Activated CD8-positive, alpha-beta memory T cell treated with anti-CD3 and anti-CD28 coated beads, Interleukin-2, amount 10 ng/mL, durations not matched to agents 7 days and 5 days (primary cell): Measurements from ENCODE around the gene VPS9D1. TPM values are rescaled to one million over a fixed set of nuclear protein-coding genes. Genes with fewer than 3 reads are reported as not detected.
"Not testable (repeated sequence)": the region's sequence is repeated elsewhere in the genome, so short reads cannot be mapped to it uniquely, and the experiment has no call there.

Source experiments
- ATAC-seq: fragments of 150-1000 bp; cut with Tn5 transposase; one replicate; pipeline ENCODE4 v1.10.0; 2021; ENCODE audit warnings: moderate library complexity
- CTCF ChIA-PET: fragments of 350-600 bp; sonication (Branson Sonifier 250); formaldehyde crosslinking; loops from one replicate; lab custom pipeline; 2021; ENCODE audit warnings: antibody characterized with exemption; lab: Charles Lee
- DNase-seq: peaks from one replicate; pipeline ENCODE4 v3.0.0-alpha.2; 2020
- H3K27ac Mint-ChIP-seq: one replicate; pipeline ENCODE4 v1.8.0; 2021; ENCODE audit warnings: mild to moderate bottlenecking, mixed read lengths
- H3K27me3 Mint-ChIP-seq: one replicate; pipeline ENCODE4 v1.8.0; 2021; ENCODE audit warnings: mixed read lengths
- H3K36me3 Mint-ChIP-seq: one replicate; pipeline ENCODE4 v1.8.0; 2021; ENCODE audit warnings: mild to moderate bottlenecking, mixed read lengths
- H3K4me1 Mint-ChIP-seq: one replicate; pipeline ENCODE4 v1.8.0; 2021; ENCODE audit warnings: mixed read lengths
- H3K4me3 Mint-ChIP-seq: one replicate; pipeline ENCODE4 v1.8.0; 2021; ENCODE audit warnings: mild to moderate bottlenecking, moderate library complexity, mixed read lengths
- H3K9me3 Mint-ChIP-seq: one replicate; pipeline ENCODE4 v1.8.0; 2022; ENCODE audit warnings: low read depth, mixed read lengths
- total RNA-seq, 2 experiments: library from RNA; stranded (reverse); gene quantifications; one replicate each; pipeline ENCODE4 v1.2.3, GENCODE V29; 2021

Gene VPS9D1
- total RNA-seq, 2 experiments from 2014 or later: 3.6 to 4.6 TPM

- CTCF ChIA-PET: no interaction called here
- peaks cover 5% of the 10 kb centered on the region for H3K36me3 Mint-ChIP-seq
Observed at GRCh38 chr16:89672177-89672941, 48.3 kb downstream of the VPS9D1 start.

DNA sequence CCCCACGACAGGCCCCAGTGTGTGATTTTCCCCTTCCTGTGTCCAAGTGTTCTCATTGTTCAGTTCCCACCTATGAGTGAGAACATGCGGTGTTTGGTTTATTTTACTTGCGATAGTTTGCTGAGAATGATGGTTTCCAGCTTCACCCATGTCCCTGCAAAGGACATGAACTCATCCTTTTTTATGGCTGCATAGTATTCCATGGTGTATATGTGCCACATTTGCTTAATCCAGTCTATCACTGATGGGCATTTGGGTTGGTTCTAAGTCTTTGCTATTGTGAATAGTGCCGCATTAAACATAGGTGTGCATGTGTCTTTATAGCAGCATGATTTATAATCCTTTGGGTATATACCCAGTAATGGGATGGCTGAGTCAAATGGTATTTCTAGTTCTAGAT, 49.1 kb downstream of the VPS9D1 start:
- DNase-seq, H3K36me3 Mint-ChIP-seq, H3K4me3 Mint-ChIP-seq, H3K4me1 Mint-ChIP-seq, H3K9me3 Mint-ChIP-seq, H3K27ac Mint-ChIP-seq, H3K27me3 Mint-ChIP-seq, ATAC-seq, CTCF ChIA-PET: not testable (repeated sequence)

More at GRCh38 chr16:89672177-89672941, 48.3 kb downstream of the VPS9D1 start:
- H3K27ac Mint-ChIP-seq: no peak overlapping the region
- ATAC-seq (no peak), DNase-seq (no peak)
- H3K4me3 Mint-ChIP-seq: no peak overlapping the region
- H3K9me3 Mint-ChIP-seq: no peaks in the 10 kb centered on the region
- no peaks in the 10 kb centered on the region for H3K27me3 Mint-ChIP-seq
- no peaks in the 10 kb centered on the region for H3K4me1 Mint-ChIP-seq

DNA sequence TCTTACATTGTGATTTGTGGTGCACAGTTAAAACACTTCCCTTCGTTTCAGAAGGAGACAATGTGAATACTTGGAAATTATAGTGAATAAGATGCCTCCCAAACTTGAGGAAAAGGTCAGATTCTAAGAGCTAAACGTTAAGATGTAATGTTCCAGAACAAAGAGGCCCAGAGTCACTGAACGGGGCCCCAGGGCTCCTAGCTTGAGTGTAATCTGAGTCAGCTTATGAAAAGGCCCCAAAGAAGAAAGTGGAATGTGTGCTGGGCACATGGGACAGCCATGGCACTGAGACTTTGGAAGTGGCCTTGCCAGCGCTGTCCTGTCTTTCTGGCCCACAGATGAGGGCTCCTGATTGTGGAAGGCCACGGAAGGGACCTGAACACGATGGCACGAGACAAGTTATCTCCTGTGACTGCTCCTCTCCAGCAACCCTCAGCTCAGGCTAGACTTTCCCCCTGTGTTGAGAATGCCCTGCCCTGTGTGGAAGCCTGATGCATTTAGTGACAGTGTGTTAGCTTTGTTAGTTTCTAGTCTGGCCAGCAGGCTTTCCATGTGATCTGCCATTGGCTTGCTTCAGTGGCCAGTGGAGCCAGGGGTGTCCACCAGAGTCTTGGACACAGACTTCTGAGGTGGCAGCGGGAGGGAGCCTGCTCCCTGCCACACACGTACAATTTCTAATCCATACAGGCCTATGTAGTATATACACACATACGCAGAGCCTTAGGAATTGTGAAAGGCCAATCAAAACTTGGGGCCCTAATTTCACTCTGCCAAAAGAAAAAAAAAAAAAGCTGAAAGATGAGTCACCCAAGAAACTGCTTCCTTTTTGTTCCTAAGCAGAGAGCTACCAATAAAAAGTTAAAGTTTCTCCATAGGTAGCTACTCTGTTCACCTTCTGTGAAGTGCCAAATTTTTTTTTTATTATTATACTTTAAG, 49.9 kb downstream of the VPS9D1 start:
- no peaks in the 10 kb centered on the region for H3K9me3 Mint-ChIP-seq
- peaks cover 2% of the 10 kb centered on the region for H3K36me3 Mint-ChIP-seq
- no peak for ATAC-seq
- H3K4me1 Mint-ChIP-seq: no peaks in the 10 kb centered on the region
- no peak overlapping the region for H3K27ac Mint-ChIP-seq
- DNase-seq: no peak
- no peak overlapping the region for H3K4me3 Mint-ChIP-seq
- CTCF ChIA-PET: interaction anchor here (0.9 kb wide), 1 partner anchor 30 kb away, joined by 3 read pairs; no protein-coding TSS in a partner anchor
- no peaks in the 10 kb centered on the region for H3K27me3 Mint-ChIP-seq

- peaks cover 2% of the 10 kb centered on the region for H3K36me3 Mint-ChIP-seq
- no peak overlapping the region for H3K27ac Mint-ChIP-seq
- ATAC-seq: no peak
- no peaks in the 10 kb centered on the region for H3K4me1 Mint-ChIP-seq
- CTCF ChIA-PET: no interaction called here
- DNase-seq: no peak
- no peaks in the 10 kb centered on the region for H3K9me3 Mint-ChIP-seq
- no peaks in the 10 kb centered on the region for H3K27me3 Mint-ChIP-seq
- no peak overlapping the region for H3K4me3 Mint-ChIP-seq
Observed at GRCh38 chr16:89669755-89670154, 50.9 kb downstream of the VPS9D1 start.

GRCh38 chr16:89668790-89669158, 51.9 kb downstream of the VPS9D1 start:
- CTCF ChIA-PET: interaction anchor here (0.6 to 1.3 kb wide), 2 partner anchors 32 to 105 kb away, joined by 3 read pairs; no protein-coding TSS in a partner anchor

DNA sequence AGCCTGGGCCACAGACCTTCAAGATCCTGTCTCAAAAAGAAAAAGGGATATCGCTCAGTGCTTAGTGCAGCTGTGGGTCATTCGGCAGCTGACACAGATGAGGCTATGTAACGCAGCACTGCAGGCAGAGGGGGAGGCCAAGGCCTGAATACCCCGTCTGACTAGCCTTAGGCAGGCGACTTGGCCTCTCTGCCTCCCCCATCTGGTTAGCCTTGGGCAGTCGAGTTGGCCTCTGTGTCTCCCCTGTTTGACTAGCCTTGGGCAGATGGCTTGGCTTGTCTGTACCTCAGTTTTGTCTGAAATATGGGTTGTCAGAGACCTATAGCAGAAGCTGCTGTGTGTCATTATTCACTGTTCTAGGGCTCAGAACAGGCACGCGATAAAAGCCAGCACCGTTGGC, 53.1 kb downstream of the VPS9D1 start:
- CTCF ChIA-PET: interaction anchor here (1.3 kb wide), 1 partner anchor 33 kb away, joined by 3 read pairs; no protein-coding TSS in a partner anchor
- Mint-ChIP-seq H3K4me3 (no peak overlapping the region), H3K27ac (no peak overlapping the region), H3K27me3 (no peaks in the 10 kb centered on the region), H3K9me3 (no peaks in the 10 kb centered on the region), H3K4me1 (no peaks in the 10 kb centered on the region), H3K36me3 (peaks cover 16% of the 10 kb centered on the region)
- DNase-seq (no peak), ATAC-seq (no peak)

More at GRCh38 chr16:89668790-89669158, 51.9 kb downstream of the VPS9D1 start:
- no peaks in the 10 kb centered on the region for H3K4me1 Mint-ChIP-seq
- ATAC-seq (no peak), DNase-seq (no peak)
- no peaks in the 10 kb centered on the region for H3K27me3 Mint-ChIP-seq
- no peaks in the 10 kb centered on the region for H3K9me3 Mint-ChIP-seq
- H3K27ac Mint-ChIP-seq: no peak overlapping the region
- H3K4me3 Mint-ChIP-seq: no peak overlapping the region
- H3K36me3 Mint-ChIP-seq: peaks cover 6% of the 10 kb centered on the region

- not testable (repeated sequence) for H3K4me1 Mint-ChIP-seq, DNase-seq, H3K27ac Mint-ChIP-seq, H3K27me3 Mint-ChIP-seq, H3K4me3 Mint-ChIP-seq, ATAC-seq, H3K9me3 Mint-ChIP-seq
- CTCF ChIA-PET: interaction anchor here (0.6 kb wide), 1 partner anchor 55 kb away, joined by 3 read pairs; no protein-coding TSS in a partner anchor
- H3K36me3 Mint-ChIP-seq: peaks cover 22% of the 10 kb centered on the region
Observed at GRCh38 chr16:89667000-89667399, 53.7 kb downstream of the VPS9D1 start.

GRCh38 chr16:89664238-89664637, 56.5 kb downstream of the VPS9D1 start:
- DNase-seq, H3K27ac Mint-ChIP-seq, H3K27me3 Mint-ChIP-seq, ATAC-seq, CTCF ChIA-PET, H3K9me3 Mint-ChIP-seq, H3K4me3 Mint-ChIP-seq: not testable (repeated sequence)
- Mint-ChIP-seq H3K36me3 (peaks cover 43% of the 10 kb centered on the region), H3K4me1 (peaks cover 11% of the 10 kb centered on the region)

DNA sequence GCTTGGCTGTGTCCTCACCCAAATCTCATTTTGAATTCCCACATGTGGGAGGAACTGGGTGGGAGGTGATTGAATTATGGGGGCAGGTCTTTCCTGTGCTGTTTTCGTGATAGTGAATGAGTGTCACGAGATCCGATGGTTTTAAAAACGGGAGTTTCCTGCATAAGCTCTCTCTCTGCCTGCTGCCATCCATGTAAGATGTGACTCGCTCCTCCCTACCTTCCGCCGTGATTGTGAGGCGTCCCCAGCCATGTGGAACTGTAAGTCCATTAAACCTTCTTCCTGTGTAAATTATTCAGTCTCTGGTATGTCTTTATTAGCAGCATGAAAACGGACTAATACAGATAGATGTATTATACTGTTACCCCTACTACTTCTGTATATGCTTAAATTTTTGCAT, 59.5 kb downstream of the VPS9D1 start:
- Mint-ChIP-seq H3K9me3 (no peaks in the 10 kb centered on the region), H3K4me1 (peaks cover 24% of the 10 kb centered on the region), H3K36me3 (peaks cover 45% of the 10 kb centered on the region), H3K27me3 (no peaks in the 10 kb centered on the region), H3K4me3 (no peak overlapping the region), H3K27ac (no peak overlapping the region)
- CTCF ChIA-PET: interaction anchor here (1.5 kb wide), 1 partner anchor 38 kb away, joined by 3 read pairs; no protein-coding TSS in a partner anchor
- DNase-seq (no peak), ATAC-seq (no peak)

DNA sequence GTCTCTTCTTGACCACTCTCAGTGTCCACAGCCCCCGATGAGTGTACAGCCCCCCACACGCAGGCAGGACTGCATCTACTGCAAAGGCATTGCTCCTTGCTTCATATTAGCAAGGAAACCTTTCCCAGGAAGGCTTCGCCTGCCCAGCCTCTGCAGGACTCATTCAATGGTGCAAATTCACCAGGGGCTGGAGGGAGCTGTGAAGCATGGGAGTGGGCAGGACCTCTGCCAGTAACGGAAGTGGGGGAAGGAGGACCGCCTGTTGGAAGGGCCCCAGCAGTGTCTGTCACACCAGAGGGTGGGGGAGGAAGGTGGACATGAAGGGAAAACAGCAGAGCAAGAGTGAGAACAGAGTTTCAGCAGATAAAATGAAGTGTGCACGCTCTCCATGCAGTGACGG, 60.6 kb downstream of the VPS9D1 start:
- no peak overlapping the region for H3K27ac Mint-ChIP-seq
- H3K4me1 Mint-ChIP-seq: peaks cover 31% of the 10 kb centered on the region
- peaks cover 45% of the 10 kb centered on the region for H3K36me3 Mint-ChIP-seq
- no peak for DNase-seq
- ATAC-seq: no peak
- CTCF ChIA-PET: interaction anchor here (0.8 to 1.5 kb wide), 2 partner anchors 39 to 41 kb away, joined by 3 read pairs; partner anchors contain the start of gene SPATA2L
- no peak overlapping the region for H3K4me3 Mint-ChIP-seq
- H3K9me3 Mint-ChIP-seq: no peaks in the 10 kb centered on the region
- no peaks in the 10 kb centered on the region for H3K27me3 Mint-ChIP-seq

DNA sequence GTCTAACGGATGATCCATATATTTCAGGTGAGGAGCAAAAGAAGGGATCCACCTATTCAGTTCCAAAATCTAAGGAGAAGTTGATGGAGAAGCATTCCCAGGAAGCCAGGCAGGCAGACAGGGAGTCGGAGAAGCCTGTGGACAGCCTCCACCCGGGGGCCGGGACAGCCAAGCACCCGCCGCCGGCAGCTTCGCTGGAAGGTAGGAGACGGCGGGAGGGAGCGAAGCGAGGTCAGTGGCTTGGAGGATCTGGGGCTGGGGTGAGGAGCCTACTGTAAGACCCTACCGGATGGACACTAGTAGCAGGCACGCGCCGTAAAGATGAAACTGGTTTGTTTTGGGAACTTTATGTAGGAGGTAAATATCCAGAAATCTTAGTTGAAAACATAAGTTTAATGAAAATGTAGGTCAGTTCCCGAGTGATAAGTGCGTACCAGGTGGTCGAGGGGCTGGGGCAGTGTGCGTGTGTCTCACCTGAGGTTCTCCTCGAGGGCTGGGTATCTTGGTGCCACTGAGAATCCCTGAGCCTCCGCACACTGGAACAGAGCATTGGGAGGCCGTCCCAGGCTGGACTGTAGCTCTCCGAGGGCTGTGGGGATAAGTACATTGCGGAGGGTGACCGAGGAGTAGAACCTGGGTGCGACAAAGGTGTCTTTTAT, 62.3 kb downstream of the VPS9D1 start:
- no peaks in the 10 kb centered on the region for H3K9me3 Mint-ChIP-seq
- H3K36me3 Mint-ChIP-seq: peaks cover 35% of the 10 kb centered on the region
- DNase-seq (no peak), ATAC-seq (peak; percentile 28)
- H3K4me1 Mint-ChIP-seq: peaks cover 35% of the 10 kb centered on the region
- H3K4me3 Mint-ChIP-seq: peak overlapping the region; percentile 87
- H3K27me3 Mint-ChIP-seq: no peaks in the 10 kb centered on the region
- peak overlapping the region; percentile 77 for H3K27ac Mint-ChIP-seq
- CTCF ChIA-PET: interaction anchor here (1.1 to 1.7 kb wide), 4 partner anchors 9 to 56 kb away, joined by 3 to 5 read pairs (median 4); no protein-coding TSS in a partner anchor

DNA sequence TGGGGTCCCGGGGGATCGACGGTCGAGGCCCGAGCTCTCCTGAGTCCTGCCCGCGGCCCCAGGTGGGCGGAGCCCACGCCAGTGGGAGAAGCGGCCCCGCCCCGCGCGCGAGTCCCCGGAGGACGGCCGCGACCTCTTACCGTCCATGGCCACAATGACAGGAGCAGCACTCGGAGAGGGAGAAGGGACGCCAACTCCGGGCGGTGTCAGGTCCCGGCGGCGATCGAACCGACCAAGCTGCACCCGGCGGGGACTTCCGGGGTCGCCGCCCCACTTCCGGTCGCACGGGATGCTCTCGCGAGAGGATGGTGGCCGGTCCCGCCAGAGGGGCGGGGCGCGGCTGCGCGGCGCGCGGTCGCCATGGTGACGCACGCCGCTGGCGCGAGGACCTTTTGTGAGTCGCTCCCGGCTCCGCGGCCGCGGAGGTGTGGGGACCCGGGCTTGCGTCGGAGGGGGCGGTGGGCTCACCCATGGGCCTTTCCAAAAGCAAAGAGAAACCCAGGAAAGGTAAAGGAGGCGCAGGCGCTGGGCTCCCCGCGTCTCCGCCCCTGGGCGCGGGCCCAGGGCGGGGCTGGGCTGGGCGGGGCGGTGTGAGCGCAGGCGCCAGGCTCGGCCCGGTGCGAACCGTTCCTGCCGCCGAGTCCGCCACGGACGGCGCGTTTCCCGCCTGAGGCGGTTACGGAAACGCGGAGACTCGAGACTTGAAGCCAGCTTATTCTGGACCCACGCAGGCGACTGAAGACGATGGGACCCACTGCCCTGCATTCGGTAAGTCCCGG, 63.1 kb downstream of the VPS9D1 start, which contains the start of the genes CHMP1A and SPATA33:
Gene CHMP1A, minus strand, starts transcription at position 267 of the 779 bp plus-strand sequence. Its CDS starts 120 bp downstream, at position 147.
Gene SPATA33, plus strand, starts transcription at position 395 of the 779 bp plus-strand sequence. Its CDS starts 76 bp downstream, at position 471.
- H3K4me1 Mint-ChIP-seq: peaks cover 35% of the 10 kb centered on the region
- H3K27ac Mint-ChIP-seq: peak within 1 kb of the TSS; percentile 80
- H3K27me3 Mint-ChIP-seq: no peaks in the 10 kb centered on the region
- CTCF ChIA-PET: interaction anchor here (0.8 to 1.7 kb wide), 4 partner anchors 8 to 292 kb away, joined by 3 to 5 read pairs (median 4); no protein-coding TSS in a partner anchor
- no peaks in the 10 kb centered on the region for H3K9me3 Mint-ChIP-seq
- peaks cover 29% of the 10 kb centered on the region for H3K36me3 Mint-ChIP-seq
- peak; percentile 93 for DNase-seq
- H3K4me3 Mint-ChIP-seq: peak within 1 kb of the TSS; percentile 87
- ATAC-seq: peak; percentile 95
